ENCODE results near the gene BTNL2. TPM values are rescaled to one million over a fixed set of nuclear protein-coding genes. Genes with fewer than 3 reads are reported as not detected.
A peak's percentile ranks its signal among the peaks of the same experiment; 100 is the strongest.

Gene BTNL2
- total and polyA plus RNA-seq, 2 of the 13 experiments (the other 11 are each of a cell fraction or from before 2014, with no cell fraction given): not detected

DNA sequence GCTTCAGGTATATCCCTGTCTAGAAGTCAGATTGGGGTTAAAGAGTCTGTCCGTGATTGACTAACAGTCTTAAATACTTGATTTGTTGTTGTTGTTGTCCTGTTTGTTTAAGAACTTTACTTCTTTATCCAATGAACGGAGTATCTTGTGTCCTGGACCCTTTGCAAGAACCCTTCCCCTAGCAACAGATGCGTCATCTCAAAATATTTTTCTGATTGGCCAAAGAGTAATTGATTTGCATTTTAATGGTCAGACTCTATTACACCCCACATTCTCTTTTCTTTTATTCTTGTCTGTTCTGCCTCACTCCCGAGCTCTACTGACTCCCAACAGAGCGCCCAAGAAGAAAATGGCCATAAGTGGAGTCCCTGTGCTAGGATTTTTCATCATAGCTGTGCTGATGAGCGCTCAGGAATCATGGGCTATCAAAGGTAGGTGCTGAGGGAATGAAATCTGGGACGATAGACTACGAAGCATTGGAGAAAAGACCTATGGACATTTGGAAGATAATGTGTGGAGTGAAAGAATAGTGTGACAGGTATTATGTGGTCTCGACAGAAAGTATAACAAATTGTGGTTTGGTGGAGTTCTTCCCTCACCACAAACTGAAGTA is 32.7 kb upstream of the BTNL2 start, which contains the start of gene HLA-DRA:
Gene HLA-DRA (plus strand): TSS at position 286 of the 613 bp plus-strand sequence. CDS start 64 bp downstream, at position 350.
- intact Hi-C loops (cut with micrococcal nuclease; ENCODE audit: unreplicated experiment): no loop called here
- no peaks in the 10 kb centered on the region for H3K4me1 ChIP-seq (ENCODE audit: insufficient read depth, low read length)
- ChIA-PET POLR2A (no interaction called here), CTCF (ENCODE audit: low intra/inter-chr PET ratio, low total read pairs) (no interaction called here)
- H3K4me3 ChIP-seq (replicated peaks in 1 of 3; ENCODE audit: insufficient read depth in 1 of 3, low read depth in 2 of 3, low read length in 3 of 3): no peak within 1 kb of the TSS
- no peaks in the 10 kb centered on the region for H3K79me2 ChIP-seq (ENCODE audit: insufficient read depth, low read length)
- H3K9me3 ChIP-seq (ENCODE audit: low read length): no peaks in the 10 kb centered on the region
- no peak within 1 kb of the TSS for H3K9ac ChIP-seq (ENCODE audit: insufficient read depth, low read depth, low read length)
- peaks cover 0 to 3% of the 10 kb centered on the region in 2 experiments; a peak in 2 of 5 replicates for H3K27me3 ChIP-seq (ENCODE audit: control insufficient read depth in 1 of 2, insufficient read depth in 2 of 2, low read length in 2 of 2)
- H3K27ac ChIP-seq (ENCODE audit: extremely low read length, insufficient read depth, low read length): no peak within 1 kb of the TSS
- WGBS (ENCODE audit: low lambda C conversion rate): 8% methylated on average over 9 of the region's 9 CpGs
- no peak for ATAC-seq
- peak; percentile 31 for DNase-seq (ENCODE audit: low spot score)
- no peaks in the 10 kb centered on the region for H4K20me1 ChIP-seq (ENCODE audit: insufficient read depth, low read length)
- no peaks in the 10 kb centered on the region for H3K36me3 ChIP-seq (replicated peaks in 1 of 2; ENCODE audit: control insufficient read depth in 1 of 2, insufficient read depth in 2 of 2, low read length in 2 of 2)
- no TSS peak for BruUV-seq (replicated peaks)
- no peak within 1 kb of the TSS for H2AFZ ChIP-seq (ENCODE audit: low read length)
- FAIRE-seq: no peak
- no peak within 1 kb of the TSS for H3K4me2 ChIP-seq (ENCODE audit: low read depth, low read length)
- in situ Hi-C loops (cut with HindIII; ENCODE audit: extremely low pct_ligation_motif_present, low pct_unique_long_range_greater_than_20kb): no loop called here
- peak; percentile 77 for TF ChIP-seq CREM (IDR thresholded peaks at IDR 0.05)
- TF ChIP-seq CREM (CRISPR knock-in tag; IDR thresholded peaks at IDR 0.05): no peak
- TF ChIP-seq KLF6 (CRISPR knock-in tag; IDR thresholded peaks at IDR 0.05): no peak
- no peak for TF ChIP-seq ZNF333 (CRISPR knock-in tag; IDR thresholded peaks at IDR 0.05; ENCODE audit: borderline replicate concordance)
- TF ChIP-seq, protein P1, sequence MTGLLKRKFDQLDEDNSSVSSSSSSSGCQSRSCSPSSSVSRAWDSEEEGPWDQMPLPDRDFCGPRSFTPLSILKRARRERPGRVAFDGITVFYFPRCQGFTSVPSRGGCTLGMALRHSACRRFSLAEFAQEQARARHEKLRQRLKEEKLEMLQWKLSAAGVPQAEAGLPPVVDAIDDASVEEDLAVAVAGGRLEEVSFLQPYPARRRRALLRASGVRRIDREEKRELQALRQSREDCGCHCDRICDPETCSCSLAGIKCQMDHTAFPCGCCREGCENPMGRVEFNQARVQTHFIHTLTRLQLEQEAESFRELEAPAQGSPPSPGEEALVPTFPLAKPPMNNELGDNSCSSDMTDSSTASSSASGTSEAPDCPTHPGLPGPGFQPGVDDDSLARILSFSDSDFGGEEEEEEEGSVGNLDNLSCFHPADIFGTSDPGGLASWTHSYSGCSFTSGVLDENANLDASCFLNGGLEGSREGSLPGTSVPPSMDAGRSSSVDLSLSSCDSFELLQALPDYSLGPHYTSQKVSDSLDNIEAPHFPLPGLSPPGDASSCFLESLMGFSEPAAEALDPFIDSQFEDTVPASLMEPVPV (CRISPR knock-in tag; IDR thresholded peaks at IDR 0.05): no peak
- TF ChIP-seq ATF1 (CRISPR knock-in tag; IDR thresholded peaks at IDR 0.05): peak; percentile 76; the same call in 1 of the 2 replicates
- TF ChIP-seq ZNF557 (CRISPR knock-in tag; IDR thresholded peaks at IDR 0.05): no peak
- peak; percentile 58; the same call in 1 of the 2 replicates for TF ChIP-seq CREB1 (IDR thresholded peaks at IDR 0.05)
- peak; percentile 92 for TF ChIP-seq CREB1 (CRISPR knock-in tag; IDR thresholded peaks at IDR 0.05)
- TF ChIP-seq SNRNP70 (IDR thresholded peaks at IDR 0.05; ENCODE audit: low read depth, low read length): no peak
- no peak for TF ChIP-seq SMAD1 (CRISPR knock-in tag; IDR thresholded peaks at IDR 0.05; ENCODE audit: borderline replicate concordance, low read depth)
- TF ChIP-seq KLF15 (CRISPR knock-in tag; IDR thresholded peaks at IDR 0.05; ENCODE audit: borderline replicate concordance): no peak
- TF ChIP-seq KLF16 (CRISPR knock-in tag; IDR thresholded peaks at IDR 0.05): no peak
- peak; percentile 99 for TF ChIP-seq RFXAP (CRISPR knock-in tag; IDR thresholded peaks at IDR 0.05; ENCODE audit: borderline replicate concordance)
- TF ChIP-seq SMAD3 (CRISPR knock-in tag; IDR thresholded peaks at IDR 0.05): no peak
- no peak for TF ChIP-seq ZNF615 (CRISPR knock-in tag; IDR thresholded peaks at IDR 0.05; ENCODE audit: borderline replicate concordance)
- TF ChIP-seq RCOR2 (CRISPR knock-in tag; IDR thresholded peaks at IDR 0.05): no peak
- no peak for TF ChIP-seq PAX8 (CRISPR knock-in tag; IDR thresholded peaks at IDR 0.05; ENCODE audit: borderline replicate concordance)
- no peak for TF ChIP-seq ZNF781 (CRISPR knock-in tag; IDR thresholded peaks at IDR 0.05; ENCODE audit: borderline replicate concordance, not compliant biosample characterization)
- TF ChIP-seq HOXA9 (CRISPR knock-in tag; IDR thresholded peaks at IDR 0.05; ENCODE audit: borderline replicate concordance): no peak
- TF ChIP-seq, protein P2, sequence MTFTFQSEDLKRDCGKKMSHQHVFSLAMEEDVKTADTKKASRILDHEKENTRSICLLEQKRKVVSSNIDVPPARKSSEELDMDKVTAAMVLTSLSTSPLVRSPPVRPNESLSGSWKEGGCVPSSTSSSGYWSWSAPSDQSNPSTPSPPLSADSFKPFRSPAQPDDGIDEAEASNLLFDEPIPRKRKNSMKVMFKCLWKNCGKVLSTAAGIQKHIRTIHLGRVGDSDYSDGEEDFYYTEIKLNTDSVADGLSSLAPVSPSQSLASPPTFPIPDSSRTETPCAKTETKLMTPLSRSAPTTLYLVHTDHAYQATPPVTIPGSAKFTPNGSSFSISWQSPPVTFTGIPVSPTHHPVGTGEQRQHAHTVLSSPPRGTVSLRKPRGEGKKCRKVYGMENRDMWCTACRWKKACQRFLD (CRISPR knock-in tag; IDR thresholded peaks at IDR 0.05; ENCODE audit: borderline replicate concordance): no peak
- no peak for TF ChIP-seq ZNF788 (CRISPR knock-in tag; IDR thresholded peaks at IDR 0.05; ENCODE audit: borderline replicate concordance)
- no peak for TF ChIP-seq NFE2 (CRISPR knock-in tag; IDR thresholded peaks at IDR 0.05)
- no peak for TF ChIP-seq ZKSCAN8 (CRISPR knock-in tag; IDR thresholded peaks at IDR 0.05; ENCODE audit: borderline replicate concordance)
- TF ChIP-seq NFYC (CRISPR knock-in tag; IDR thresholded peaks at IDR 0.05): peak; percentile 63; the same call in 1 of the 2 replicates
- no peak for TF ChIP-seq MTF2 (CRISPR knock-in tag; IDR thresholded peaks at IDR 0.05; ENCODE audit: borderline replicate concordance)
